ENCODE data around the gene CAPN1. TPM values are rescaled to one million over a fixed set of nuclear protein-coding genes. Genes with fewer than 3 reads are reported as not detected.

Gene CAPN1
- total and polyA plus RNA-seq, 9 of the 15 experiments (the other 6 are each of a cell fraction or from before 2014, with no cell fraction given) = 3.5 to 199 (median 61.6) TPM

DNA sequence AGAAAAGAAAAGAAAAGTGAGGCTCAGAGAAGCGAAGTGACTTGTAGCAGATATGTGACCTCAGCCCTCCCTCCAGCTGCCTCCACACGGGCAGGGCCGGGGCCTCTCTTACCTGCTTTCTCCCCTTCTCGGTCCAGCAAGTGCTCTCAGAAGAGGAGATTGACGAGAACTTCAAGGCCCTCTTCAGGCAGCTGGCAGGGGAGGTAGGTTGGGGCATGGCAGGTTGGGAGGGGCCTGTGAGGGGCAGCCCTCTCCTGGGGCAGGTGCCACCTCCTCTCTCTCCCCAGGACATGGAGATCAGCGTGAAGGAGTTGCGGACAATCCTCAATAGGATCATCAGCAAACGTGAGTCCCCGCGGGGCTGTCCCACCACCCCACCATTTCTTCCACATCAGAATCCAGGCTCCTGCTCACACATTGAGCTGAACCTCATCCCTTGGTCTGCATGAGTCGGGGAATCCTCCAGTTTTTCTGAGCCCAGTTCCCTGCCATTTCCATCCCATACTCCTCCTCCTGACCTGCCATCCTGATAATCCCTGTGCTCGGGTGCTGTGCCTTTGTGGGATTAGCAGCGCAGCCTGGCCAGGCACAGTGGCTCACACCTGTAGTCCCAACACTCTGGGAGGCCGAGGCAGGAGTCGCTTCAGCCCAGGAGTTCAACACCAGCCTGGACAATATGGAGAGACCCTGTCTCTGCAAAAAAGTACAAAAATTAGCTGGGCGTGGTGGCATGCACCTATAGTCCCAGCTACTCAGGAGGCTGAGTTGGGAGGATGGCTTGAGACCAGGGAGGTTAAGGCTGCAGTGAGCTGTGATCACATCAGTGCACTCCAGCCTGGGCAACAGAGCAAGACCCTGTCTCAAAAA, 26.4 kb downstream of the CAPN1 start:
- no peak for ATAC-seq
- peaks cover 11 to 45% of the 10 kb centered on the region in 2 experiments; a peak in 4 of 5 replicates for H3K4me1 ChIP-seq (replicated peaks in 1 of 2; ENCODE audit: control insufficient read depth in 2 of 2, insufficient read depth in 2 of 2, low read length in 2 of 2)
- H3K4me3 ChIP-seq = no peak overlapping the region
- ChIA-PET POLR2A (interaction anchor here (0.5 to 1.6 kb wide), 5 partner anchors 10 to 94 kb away, joined by 3 to 8 read pairs (median 3); partner anchors contain the start of gene POLA2), CTCF (ENCODE audit: low intra/inter-chr PET ratio) (no interaction called here)
- TF ChIP-seq ZNF121 (CRISPR knock-in tag; conservative IDR thresholded peaks at IDR 0.05) (peak; percentile 63), MEIS2 (IDR thresholded peaks at IDR 0.05; ENCODE audit: partially characterized antibody) (no peak)
- no peak overlapping the region for H3K27ac ChIP-seq (ENCODE audit: extremely low read depth, low read depth, low read length)
- BruUV-seq (replicated peaks) = no TSS peak
- no peak overlapping the region for H3K4me2 ChIP-seq (ENCODE audit: insufficient read depth, low read length)
- no peak for FAIRE-seq
- no peaks in the 10 kb centered on the region for H3K9me1 ChIP-seq (ENCODE audit: control insufficient read depth, insufficient read depth, low read length)
- no peak for DNase-seq (ENCODE audit: extremely low read depth in 1 of 4, low spot score in 3 of 4)
- no peaks in the 10 kb centered on the region for H3K27me3 ChIP-seq (ENCODE audit: control insufficient read depth in 2 of 2, insufficient read depth in 2 of 2, low read length in 2 of 2)
- no peaks in the 10 kb centered on the region for H3K9me3 ChIP-seq (replicated peaks; ENCODE audit: control insufficient read depth, insufficient read depth, low read depth, low read length)
- H3K9ac ChIP-seq (ENCODE audit: insufficient read depth in 1 of 2, low read depth in 2 of 2, low read length in 2 of 2) = no peak overlapping the region
- in situ Hi-C loops (cut with MboI) (no loop called here), intact Hi-C loops (cut with micrococcal nuclease) (no loop called here)
- no peaks in the 10 kb centered on the region for H4K20me1 ChIP-seq (replicated peaks; ENCODE audit: control insufficient read depth, insufficient read depth, low read length)
- peaks cover 78% of the 10 kb centered on the region for H3K36me3 ChIP-seq (ENCODE audit: control insufficient read depth, insufficient read depth, low read length)
- H2AFZ ChIP-seq (ENCODE audit: low read depth, low read length) = no peak overlapping the region
- H3K79me2 ChIP-seq (ENCODE audit: control insufficient read depth, insufficient read depth, low read length) = no peaks in the 10 kb centered on the region
- 87% methylated on average over 14 of the region's 16 CpGs for WGBS (ENCODE audit: insufficient coverage, low coverage, missing lambda C conversion rate)

All from K562 (cell line).